Measurements from ENCODE around the gene PFKFB3.

- TF ChIP-seq CTCF (IDR thresholded peaks at IDR 0.05; ENCODE audit: insufficient read depth, low read depth, low read length) (no peak), EZH2 (IDR thresholded peaks at IDR 0.05; ENCODE audit: insufficient read depth, low read length) (no peak)
Measured at GRCh38 chr10:6240254-6240653, 37.5 kb downstream of the PFKFB3 start.

Data from astrocyte (in vitro differentiated cells and primary cell).